ENCODE measurements around the gene PLPPR5. TPM values are rescaled to one million over a fixed set of nuclear protein-coding genes. Genes with fewer than 3 reads are reported as not detected.
A peak's percentile ranks its signal among the peaks of the same experiment; 100 is the strongest.

PLPPR5 gene
- total RNA-seq, 3 donors from 2014 or later (not counting 1 experiment from before 2014, with no cell fraction given): not detected

- Histone ChIP-seq H3K9me3 (ENCODE audit: control insufficient read depth, insufficient read depth, low read length) (no peaks in the 10 kb centered on the region), H3K36me3 (ENCODE audit: control insufficient read depth, insufficient read depth, low read length) (no peaks in the 10 kb centered on the region), H3K4me3 (ENCODE audit: low read length) (no peak overlapping the region), H3K27ac (ENCODE audit: low read length) (no peak overlapping the region), H3K27me3 (ENCODE audit: control insufficient read depth, insufficient read depth, low read length) (no peaks in the 10 kb centered on the region), H3K4me1 (ENCODE audit: control insufficient read depth, insufficient read depth, low read length) (no peaks in the 10 kb centered on the region)
- intact Hi-C loops (cut with micrococcal nuclease): no loop called here
- no peaks in the 10 kb centered on the region for H3K4me1 Mint-ChIP-seq
- ATAC-seq (no peak), DNase-seq (no peak)
- no peak for TF ChIP-seq CTCF (IDR thresholded peaks at IDR 0.05)
- WGBS (ENCODE audit: insufficient coverage): 69% methylated on average over 3 of the region's 3 CpGs
- H3K27me3 Mint-ChIP-seq (ENCODE audit: low read depth in 2 of 2): no peaks in the 10 kb centered on the region
- no peaks in the 10 kb centered on the region for H3K9me3 Mint-ChIP-seq
- H3K27ac Mint-ChIP-seq: no peak overlapping the region
- no peaks in the 10 kb centered on the region for H3K36me3 Mint-ChIP-seq
- no peak overlapping the region for H3K4me3 Mint-ChIP-seq
These were observed 11.8 kb downstream of the PLPPR5 start for GRCh38 chr1:98992844-98993243.

- Mint-ChIP-seq H3K27me3 (ENCODE audit: low read depth in 2 of 2) (no peaks in the 10 kb centered on the region), H3K4me3 (no peak overlapping the region), H3K9me3 (no peaks in the 10 kb centered on the region), H3K4me1 (no peaks in the 10 kb centered on the region), H3K36me3 (no peaks in the 10 kb centered on the region), H3K27ac (no peak overlapping the region)
- DNase-seq (peak in 1 of 2 donors; percentile 25), ATAC-seq (no peak)
- H3K9me3 ChIP-seq (ENCODE audit: control insufficient read depth, insufficient read depth, low read length): no peaks in the 10 kb centered on the region
- no peaks in the 10 kb centered on the region for H3K36me3 ChIP-seq (ENCODE audit: control insufficient read depth, insufficient read depth, low read length)
- intact Hi-C loops (cut with micrococcal nuclease): no loop called here
- WGBS (ENCODE audit: insufficient coverage): 85% methylated on average over 4 of the region's 4 CpGs
- no peak overlapping the region for H3K27ac ChIP-seq (ENCODE audit: low read length)
- no peaks in the 10 kb centered on the region for H3K27me3 ChIP-seq (ENCODE audit: control insufficient read depth, insufficient read depth, low read length)
- no peak overlapping the region for H3K4me3 ChIP-seq (ENCODE audit: low read length)
- TF ChIP-seq CTCF (IDR thresholded peaks at IDR 0.05): no peak
- H3K4me1 ChIP-seq (ENCODE audit: control insufficient read depth, insufficient read depth, low read length): no peaks in the 10 kb centered on the region
These were observed 13.3 kb downstream of the PLPPR5 start for GRCh38 chr1:98991127-98992012.

GRCh38 chr1:98989556-98989907, 15.1 kb downstream of the PLPPR5 start:
- intact Hi-C loops (cut with micrococcal nuclease): no loop called here
- no peak for TF ChIP-seq CTCF (IDR thresholded peaks at IDR 0.05)
- H3K4me3 Mint-ChIP-seq: no peak overlapping the region
- Histone ChIP-seq H3K4me3 (ENCODE audit: low read length) (no peak overlapping the region), H3K27ac (ENCODE audit: low read length) (no peak overlapping the region), H3K27me3 (ENCODE audit: control insufficient read depth, insufficient read depth, low read length) (no peaks in the 10 kb centered on the region), H3K36me3 (ENCODE audit: control insufficient read depth, insufficient read depth, low read length) (no peaks in the 10 kb centered on the region), H3K4me1 (ENCODE audit: control insufficient read depth, insufficient read depth, low read length) (no peaks in the 10 kb centered on the region), H3K9me3 (ENCODE audit: control insufficient read depth, insufficient read depth, low read length) (no peaks in the 10 kb centered on the region)
- no peaks in the 10 kb centered on the region for H3K4me1 Mint-ChIP-seq
- no peaks in the 10 kb centered on the region for H3K36me3 Mint-ChIP-seq
- DNase-seq: no peak
- no peaks in the 10 kb centered on the region for H3K27me3 Mint-ChIP-seq (ENCODE audit: low read depth in 2 of 2)
- 71% methylated on average over 1 of the region's 1 CpG for WGBS (ENCODE audit: insufficient coverage)
- no peaks in the 10 kb centered on the region for H3K9me3 Mint-ChIP-seq
- H3K27ac Mint-ChIP-seq: no peak overlapping the region
- ATAC-seq: no peak

Data from natural killer cell (primary cell).